ENCODE measurements around the gene ATN1. TPM values are rescaled to one million over a fixed set of nuclear protein-coding genes. Genes with fewer than 3 reads are reported as not detected.
A peak's percentile ranks its signal among the peaks of the same experiment; 100 is the strongest.

ATN1 gene
- total and polyA plus RNA-seq, 2 of the 8 experiments (the other 6 are each of a cell fraction or from before 2014, with no cell fraction given) = 20.6 to 73.4 TPM

GRCh38 chr12:6890789-6891645 lies 36.7 kb upstream of the ATN1 start:
- DNase-seq (ENCODE audit: low read depth in 1 of 2, low spot score in 2 of 2) (peak; percentile 92 to 99), FAIRE-seq (peak; percentile 45)
- H2BK5ac ChIP-seq (ENCODE audit: low read depth, low read length) = peak overlapping the region; percentile 53
- peaks cover 0 to 9% (median 2%) of the 10 kb centered on the region in 4 experiments; a peak in 4 of 7 replicates for H3K4me1 ChIP-seq (replicated peaks in 1 of 4; ENCODE audit: control insufficient read depth in 3 of 4, insufficient read depth in 4 of 4, low read length in 3 of 4)
- no peak overlapping the region for H2BK120ac ChIP-seq (replicated peaks; ENCODE audit: low read depth, low read length)
- H3K4me3 ChIP-seq (ENCODE audit: extremely low read depth in 1 of 4, insufficient read depth in 2 of 4, low read depth in 3 of 4, low read length in 4 of 4) = peak overlapping the region; percentile 31 to 63 (median 56)
- H4K5ac ChIP-seq (ENCODE audit: insufficient read length, low read depth, low read length) = peak overlapping the region; percentile 60
- peak overlapping the region; percentile 71; the same call in 1 of the 2 replicates for H3K18ac ChIP-seq (ENCODE audit: extremely low read depth, low read length)
- peak overlapping the region; percentile 10; the same call in 1 of the 2 replicates for H2BK12ac ChIP-seq (ENCODE audit: low read depth, low read length)
- H2BK15ac ChIP-seq (ENCODE audit: low read length) = no peak overlapping the region
- 9% methylated on average over 53 of the region's 68 CpGs; no CpG with 5 or more reads in 1 of the 2 experiments for WGBS, 2 experiments (ENCODE audit: extremely low coverage in 1 of 2, insufficient coverage in 1 of 2, insufficient read length in 1 of 2, insufficient replicate concordance in 2 of 2, low coverage in 1 of 2, low lambda C conversion rate in 2 of 2, missing lambda C conversion rate in 1 of 2)
- no peak overlapping the region for H3K56ac ChIP-seq (replicated peaks; ENCODE audit: insufficient read length, low read depth, low read length)
- H2BK20ac ChIP-seq (ENCODE audit: low read length) = no peak overlapping the region
- no peak overlapping the region for H3K14ac ChIP-seq (ENCODE audit: insufficient read length)
- H3K9me3 ChIP-seq (ENCODE audit: insufficient read depth in 2 of 2, low read depth in 1 of 2, low read length in 1 of 2) = no peaks in the 10 kb centered on the region
- peak overlapping the region; percentile 91; the same call in 1 of the 2 replicates for H4K8ac ChIP-seq (ENCODE audit: extremely low read depth, insufficient read depth, low read length)
- no peak overlapping the region for H2AK5ac ChIP-seq (ENCODE audit: low read depth, low read length)
- no peak overlapping the region for H3K4ac ChIP-seq (replicated peaks; ENCODE audit: insufficient read length, low read depth, low read length)
- no peak overlapping the region for H3K23ac ChIP-seq (ENCODE audit: insufficient read length)
- no peaks in the 10 kb centered on the region for H3K23me2 ChIP-seq (ENCODE audit: low read depth, low read length)
- H4K91ac ChIP-seq (replicated peaks; ENCODE audit: insufficient read length, low read length) = peak overlapping the region; percentile 2
- H2AFZ ChIP-seq (ENCODE audit: low read length) = peak overlapping the region; percentile 23; the same call in 1 of the 2 replicates
- H3K36me3 ChIP-seq (ENCODE audit: control insufficient read depth in 2 of 4, insufficient read depth in 4 of 4, low read length in 3 of 4) = no peaks in the 10 kb centered on the region
- H3K79me1 ChIP-seq (ENCODE audit: low read depth, low read length) = no peaks in the 10 kb centered on the region
- H3K9ac ChIP-seq (replicated peaks in 1 of 4; ENCODE audit: extremely low read depth in 1 of 4, low read depth in 3 of 4, low read length in 3 of 4) = peak overlapping the region; percentile 10 to 72 (median 66); a peak in 5 of 7 replicates
- ChIA-PET CTCF (ENCODE audit: partially characterized antibody) (interaction anchor here (0.7 to 5.0 kb wide), 27 partner anchors 9 to 138 kb away, joined by 3 to 84 read pairs (median 5); partner anchors contain the start of genes C12orf57, CDCA3, ENO2 and MLF2), POLR2A (ENCODE audit: partially characterized antibody) (interaction anchor here (0.9 to 7.8 kb wide), 24 partner anchors 9 to 71 kb away, joined by 3 to 86 read pairs (median 6); partner anchors contain the start of genes C12orf57, ENO2, LRRC23 and RNU7-1)
- peak overlapping the region; percentile 76 for H3K27ac ChIP-seq (ENCODE audit: low read depth, low read length)
- peak overlapping the region; percentile 47 to 69 for H3K4me2 ChIP-seq (ENCODE audit: insufficient read depth in 1 of 2, low read depth in 2 of 2, low read length in 2 of 2)
- no peaks in the 10 kb centered on the region for H3K27me3 ChIP-seq (replicated peaks in 1 of 4; ENCODE audit: control insufficient read depth in 3 of 4, extremely low read depth in 1 of 4, insufficient read depth in 3 of 4, low read length in 3 of 4)
- no peaks in the 10 kb centered on the region for H3K79me2 ChIP-seq (ENCODE audit: control insufficient read depth in 1 of 2, insufficient read depth in 2 of 2, low read length in 2 of 2)
- no peaks in the 10 kb centered on the region for H4K20me1 ChIP-seq (replicated peaks in 1 of 2; ENCODE audit: control insufficient read depth in 1 of 2, insufficient read depth in 2 of 2, low read length in 2 of 2)
- TF ChIP-seq RAD21 (IDR thresholded peaks at IDR 0.05 in 1 of 2, conservative IDR thresholded peaks at IDR 0.05 in 1 of 2; ENCODE audit: low read depth in 2 of 2, low read length in 2 of 2) (peak; percentile 42 to 61), TAF1 (IDR thresholded peaks at IDR 0.05; ENCODE audit: low read depth, low read length) (peak; percentile 99), TEAD4 (IDR thresholded peaks at IDR 0.05; ENCODE audit: low read depth, low read length) (peak; percentile 39; the same call in 1 of the 2 replicates), GTF2F1 (IDR thresholded peaks at IDR 0.05; ENCODE audit: borderline replicate concordance, low read depth, low read length) (no peak), SRF (IDR thresholded peaks at IDR 0.05; ENCODE audit: low read depth, low read length) (no peak), ZNF274 (IDR thresholded peaks at IDR 0.05; ENCODE audit: borderline replicate concordance, extremely low read depth, low read length) (no peak), RXRA (IDR thresholded peaks at IDR 0.05; ENCODE audit: insufficient read depth, low read depth, low read length) (no peak), YY1 (IDR thresholded peaks at IDR 0.05; ENCODE audit: low read depth, low read length) (peak; percentile 79; the same call in 1 of the 2 replicates), MAFK (IDR thresholded peaks at IDR 0.05; ENCODE audit: low read depth, low read length) (peak; percentile 90), KDM1A (IDR thresholded peaks at IDR 0.05; ENCODE audit: borderline replicate concordance, low read length) (no peak), CBX8 (IDR thresholded peaks at IDR 0.05; ENCODE audit: borderline replicate concordance, low read depth, low read length) (no peak)

Measured in H1 (cell line).